DND-41 (cell line): ENCODE data around the gene PTPRR.

Experiments
- CTCF ChIP-seq: IDR thresholded peaks from 2 replicates; pipeline ENCODE4 v1.5.1; 2012; ENCODE audit warnings: borderline replicate concordance, low read length, moderate library complexity, mild to moderate bottlenecking; ENCODE audit not compliant: poor library complexity, severe bottlenecking; ENCODE audit errors: extremely low read depth
- EZH2 ChIP-seq: IDR thresholded peaks from 3 replicates; pipeline ENCODE4 v1.6.1; 2012; ENCODE audit warnings: borderline replicate concordance, low read depth, mild to moderate bottlenecking, moderate library complexity, low read length, inconsistent platforms; ENCODE audit not compliant: severe bottlenecking

- TF ChIP-seq CTCF (no peak), EZH2 (no peak)
These were observed 39.9 kb upstream of the PTPRR start for GRCh38 chr12:70960484-70960883.
